Ishikawa (cell line): ENCODE measurements around the gene NHLRC4.

Experiments used
- CEBPB ChIP-seq: IDR thresholded peaks from 2 replicates; pipeline ENCODE4 v1.6.1; 2012
- CREB1 ChIP-seq: IDR thresholded peaks from 2 replicates; pipeline ENCODE4 v1.6.1; 2012; ENCODE audit warnings: low read depth
- EGR1 ChIP-seq: IDR thresholded peaks from 2 replicates; pipeline ENCODE4 v1.6.1; 2012
- EP300 ChIP-seq: IDR thresholded peaks from 2 replicates; pipeline ENCODE4 v1.6.1; 2012; ENCODE audit warnings: borderline replicate concordance
- FOXM1 ChIP-seq: IDR thresholded peaks from 2 replicates; pipeline ENCODE4 v1.6.1; 2012; ENCODE audit warnings: low read depth, borderline replicate concordance
- NFIC ChIP-seq: IDR thresholded peaks from 2 replicates; pipeline ENCODE4 v1.6.1; 2012
- RAD21 ChIP-seq: IDR thresholded peaks from 2 replicates; pipeline ENCODE4 v1.6.1; 2012; ENCODE audit warnings: low read depth
- REST ChIP-seq: IDR thresholded peaks from 2 replicates; pipeline ENCODE4 v1.6.1; 2012; ENCODE audit warnings: low read depth, mild to moderate bottlenecking
- TAF1 ChIP-seq: IDR thresholded peaks from 2 replicates; pipeline ENCODE4 v1.6.1; 2012; ENCODE audit warnings: low read depth, mild to moderate bottlenecking
- TCF12 ChIP-seq: IDR thresholded peaks from 2 replicates; pipeline ENCODE4 v1.6.1; 2012; ENCODE audit warnings: low read depth
- TEAD4 ChIP-seq: IDR thresholded peaks from 2 replicates; pipeline ENCODE4 v1.6.1; 2012
- USF1 ChIP-seq: IDR thresholded peaks from 2 replicates; pipeline ENCODE4 v1.6.1; 2012
- YY1 ChIP-seq: IDR thresholded peaks from 2 replicates; pipeline ENCODE4 v1.6.1; 2012; ENCODE audit warnings: low read depth
- ZBTB7A ChIP-seq: IDR thresholded peaks from 2 replicates; pipeline ENCODE4 v1.6.1; 2012; ENCODE audit warnings: low read depth
- TF ChIP-seq, protein P1 (sequence below): IDR thresholded peaks from 2 replicates; pipeline ENCODE4 v1.6.1; 2012

Gene NHLRC4

DNA sequence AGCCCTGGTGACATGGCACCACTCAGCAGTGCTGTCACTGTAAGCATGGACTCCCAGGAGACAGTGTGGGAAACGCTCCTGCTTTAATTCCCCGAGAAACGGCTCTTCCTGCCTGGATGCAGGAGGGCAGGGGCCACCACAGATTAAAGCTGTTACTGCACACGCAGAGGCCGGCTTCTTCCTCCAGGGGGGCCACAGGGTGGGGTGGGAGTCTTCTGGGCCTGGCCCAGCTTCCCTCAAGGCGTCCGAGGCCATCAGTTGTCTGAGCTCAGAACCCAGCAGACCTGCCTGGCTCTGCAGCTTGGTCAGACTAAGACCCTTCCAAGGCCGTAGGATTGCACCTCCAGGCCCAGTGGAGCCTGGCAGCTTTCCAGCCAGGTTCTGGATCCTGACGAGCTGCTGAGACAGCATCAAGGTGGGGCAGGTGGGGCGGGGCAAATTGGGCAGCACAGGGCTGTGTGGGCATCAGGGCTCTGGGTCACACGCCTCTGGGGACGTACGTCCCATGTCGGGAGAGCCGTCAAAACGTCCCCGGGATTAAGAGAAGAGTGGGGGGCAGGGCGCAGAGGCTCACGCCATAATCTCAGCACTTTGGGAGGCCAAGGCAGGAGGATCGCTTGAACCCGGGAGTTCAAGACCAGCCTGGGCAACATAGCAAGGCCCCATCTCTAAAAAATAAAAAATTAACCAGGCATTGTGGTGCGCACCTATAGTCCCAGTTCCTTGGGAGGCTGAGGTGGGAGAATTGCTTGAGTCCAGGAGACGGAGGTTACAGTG lies 44.3 kb upstream of the NHLRC4 start:
- TF ChIP-seq CREB1 (no peak), EP300 (no peak), FOXM1 (no peak), CEBPB (no peak), EGR1 (no peak), TCF12 (no peak), REST (no peak), USF1 (no peak), TEAD4 (no peak), NFIC (no peak)

DNA sequence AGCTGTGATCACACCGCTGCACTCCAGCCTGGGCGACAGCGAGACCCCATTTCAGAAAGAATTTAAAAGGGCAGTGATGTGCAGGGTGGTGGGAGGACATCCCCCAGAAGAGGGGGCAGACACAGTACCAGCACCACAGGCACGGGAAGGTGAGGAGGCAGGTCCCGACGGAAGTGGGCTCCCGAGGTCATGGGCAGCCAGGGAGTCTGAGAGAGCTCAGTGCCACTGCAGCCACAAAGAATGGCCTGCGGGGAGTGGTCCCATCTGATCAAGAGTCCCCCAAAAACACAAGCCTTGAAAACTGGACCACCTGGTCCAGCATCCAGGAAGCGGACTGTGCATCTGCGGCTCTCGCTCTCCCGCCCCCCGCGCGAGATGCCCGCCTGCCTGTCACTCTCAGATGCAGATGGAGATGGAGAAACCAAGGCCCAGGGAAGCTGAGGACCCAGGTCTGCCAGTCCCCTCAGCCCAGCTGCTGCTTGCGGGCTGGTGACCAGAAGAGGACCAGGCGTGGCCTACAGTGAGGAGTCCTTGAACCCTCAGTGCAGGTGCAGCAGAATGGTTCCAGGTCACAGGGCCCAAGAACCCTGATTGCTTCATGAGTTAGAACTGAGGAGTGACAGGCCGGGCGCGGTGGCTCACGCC lies 43.6 kb upstream of the NHLRC4 start:
- no peak for TF ChIP-seq CEBPB
- TF ChIP-seq REST: no peak
- TF ChIP-seq EGR1: no peak
- TF ChIP-seq EP300: no peak
- TF ChIP-seq TEAD4: no peak
- TF ChIP-seq USF1: no peak

- TF ChIP-seq TEAD4: no peak
- TF ChIP-seq CREB1: no peak
Measured at GRCh38 chr16:524274-525040, 42.3 kb upstream of the NHLRC4 start.

DNA sequence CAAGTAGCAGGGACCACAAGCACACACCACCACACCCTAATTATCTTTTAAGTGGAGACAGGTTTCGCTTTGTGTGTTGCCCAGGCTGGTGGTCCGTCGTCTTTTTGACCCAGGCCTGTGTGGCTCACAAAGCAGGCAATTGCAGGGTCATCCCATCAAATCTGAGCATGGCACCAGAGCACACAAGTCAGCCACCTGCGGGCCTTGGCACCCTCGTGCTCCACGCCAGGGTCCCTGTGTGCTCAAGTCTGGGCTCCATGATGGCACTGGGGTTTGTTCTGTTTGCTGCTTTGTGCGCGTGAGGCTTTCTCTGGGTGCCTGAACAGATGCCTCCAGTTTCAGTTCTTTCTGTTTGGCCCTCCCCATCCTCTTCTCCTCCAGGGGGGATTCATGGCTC lies 41.7 kb upstream of the NHLRC4 start:
- no peak for TF ChIP-seq CREB1
- no peak for TF ChIP-seq TAF1
- TF ChIP-seq NFIC: no peak
- TF ChIP-seq TEAD4: no peak
- no peak for TF ChIP-seq FOXM1

- TF ChIP-seq YY1 (no peak), EGR1 (no peak), CREB1 (no peak), ZBTB7A (no peak), TEAD4 (peak; percentile 36; the same call in 1 of the 2 replicates), REST (no peak), FOXM1 (no peak), RAD21 (peak; percentile 27; the same call in 1 of the 2 replicates), USF1 (no peak), NFIC (0 out of 2 replicates have a peak, but pooled peaks have one; percentile 6), CEBPB (no peak), TAF1 (no peak), EP300 (no peak), TCF12 (no peak)
- TF ChIP-seq, protein P1, sequence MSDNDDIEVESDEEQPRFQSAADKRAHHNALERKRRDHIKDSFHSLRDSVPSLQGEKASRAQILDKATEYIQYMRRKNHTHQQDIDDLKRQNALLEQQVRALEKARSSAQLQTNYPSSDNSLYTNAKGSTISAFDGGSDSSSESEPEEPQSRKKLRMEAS: peak; percentile 58; the same call in 1 of the 2 replicates
Measured at GRCh38 chr16:525520-526180, 41.2 kb upstream of the NHLRC4 start.
